HepG2 (cell line): ENCODE results near the gene TFEB. TPM values are rescaled to one million over a fixed set of nuclear protein-coding genes. Genes with fewer than 3 reads are reported as not detected.

Source experiments
- CEBPB ChIP-seq: IDR thresholded peaks from 2 replicates; pipeline ENCODE4 v1.6.1; 2011; ENCODE audit warnings: low read depth, low read length, improper control_type of control experiment, borderline replicate concordance
- CENPT ChIP-seq: sonication (generic); formaldehyde crosslinking; IDR thresholded peaks from 2 replicates; pipeline ENCODE4 v1.8.0; 2022; ENCODE audit warnings: low read depth, mild to moderate bottlenecking, moderate library complexity, missing genetic modification reagents
- HNF4A ChIP-seq: sonication (generic); formaldehyde crosslinking; IDR thresholded peaks from 2 replicates; pipeline ENCODE4 v1.4.0; 2020; ENCODE audit warnings: missing genetic modification reagents
- PHF20 ChIP-seq: sonication (generic); formaldehyde crosslinking; IDR thresholded peaks from 2 replicates; pipeline ENCODE4 v1.5.0; 2020; ENCODE audit warnings: mild to moderate bottlenecking, missing genetic modification reagents
- PITX1 ChIP-seq: sonication (generic); formaldehyde crosslinking; IDR thresholded peaks from 2 replicates; pipeline ENCODE4 v1.5.1; 2020; ENCODE audit warnings: mild to moderate bottlenecking, missing genetic modification reagents
- TARDBP ChIP-seq: sonication (generic); formaldehyde crosslinking; IDR thresholded peaks from 2 replicates; pipeline ENCODE4 v1.8.0; 2022; ENCODE audit warnings: mild to moderate bottlenecking, missing genetic modification reagents
- ZBTB21 ChIP-seq: sonication (generic); formaldehyde crosslinking; IDR thresholded peaks from 2 replicates; pipeline ENCODE4 v1.4.0; 2020; ENCODE audit warnings: missing genetic modification reagents
- ZBTB34 ChIP-seq: sonication (generic); formaldehyde crosslinking; IDR thresholded peaks from 2 replicates; pipeline ENCODE4 v1.8.0; 2022; ENCODE audit warnings: mild to moderate bottlenecking, missing genetic modification reagents
- ZNF543 ChIP-seq: sonication (generic); formaldehyde crosslinking; IDR thresholded peaks from 2 replicates; pipeline ENCODE4 v1.4.0; 2020; ENCODE audit warnings: mild to moderate bottlenecking, missing genetic modification reagents
- ZNF572 ChIP-seq: sonication (generic); formaldehyde crosslinking; IDR thresholded peaks from 2 replicates; pipeline ENCODE4 v1.5.1; 2020; ENCODE audit warnings: mild to moderate bottlenecking, missing genetic modification reagents
- polyA plus RNA-seq, 8 experiments: library from polyadenylated mRNA; depleted of rRNA in 3 of 8; stranded (reverse) in 7 of 8; unstranded in 1 of 8; fragments of >200 nt; fragmentation: Illumina TruSeq in 4 of 8; extraction: Trizol in 4 of 8; gene quantifications; 2 replicates each; pipeline versions ENCODE4 v1.2.1 to v1.2.3, GENCODE V29; 2011 to 2016; ENCODE audit warnings: low read depth in 4 of 8, missing spikeins in 1 of 8, mixed read lengths in 1 of 8; ENCODE audit not compliant: insufficient read depth in 1 of 8
- total RNA-seq, 5 experiments: library from RNA; depleted of rRNA; stranded (reverse); fragments of >200 nt; fragmentation: Illumina TruSeq; extraction: Trizol; gene quantifications; 2 replicates each; pipeline ENCODE4 v1.2.3, GENCODE V29; 2016; ENCODE audit warnings: low read depth in 1 of 5
- TF ChIP-seq, protein P1 (sequence below): IDR thresholded peaks from 2 replicates; pipeline ENCODE4 v1.6.1; 2016
- TF ChIP-seq, protein P2 (sequence below): IDR thresholded peaks from 2 replicates; pipeline ENCODE4 v1.6.1; 2018; ENCODE audit warnings: missing genetic modification reagents
- TF ChIP-seq, protein P3 (sequence below): sonication (generic); formaldehyde crosslinking; IDR thresholded peaks from 2 replicates; pipeline ENCODE4 v1.4.0; 2020; ENCODE audit warnings: missing genetic modification reagents, borderline replicate concordance
- TF ChIP-seq, protein P4 (sequence below): conservative IDR thresholded peaks from 2 replicates; pipeline ENCODE4 v1.6.1; 2018; ENCODE audit warnings: missing genetic modification reagents
- TF ChIP-seq, protein P5 (sequence below): sonication (generic); formaldehyde crosslinking; conservative IDR thresholded peaks from 2 replicates; pipeline ENCODE4 v1.8.1; 2023; ENCODE audit warnings: missing genetic modification reagents

Gene TFEB
- total and polyA plus RNA-seq, 2 of the 13 experiments (the other 11 are each of a cell fraction or from before 2014, with no cell fraction given): 13.3 to 18.7 TPM

DNA sequence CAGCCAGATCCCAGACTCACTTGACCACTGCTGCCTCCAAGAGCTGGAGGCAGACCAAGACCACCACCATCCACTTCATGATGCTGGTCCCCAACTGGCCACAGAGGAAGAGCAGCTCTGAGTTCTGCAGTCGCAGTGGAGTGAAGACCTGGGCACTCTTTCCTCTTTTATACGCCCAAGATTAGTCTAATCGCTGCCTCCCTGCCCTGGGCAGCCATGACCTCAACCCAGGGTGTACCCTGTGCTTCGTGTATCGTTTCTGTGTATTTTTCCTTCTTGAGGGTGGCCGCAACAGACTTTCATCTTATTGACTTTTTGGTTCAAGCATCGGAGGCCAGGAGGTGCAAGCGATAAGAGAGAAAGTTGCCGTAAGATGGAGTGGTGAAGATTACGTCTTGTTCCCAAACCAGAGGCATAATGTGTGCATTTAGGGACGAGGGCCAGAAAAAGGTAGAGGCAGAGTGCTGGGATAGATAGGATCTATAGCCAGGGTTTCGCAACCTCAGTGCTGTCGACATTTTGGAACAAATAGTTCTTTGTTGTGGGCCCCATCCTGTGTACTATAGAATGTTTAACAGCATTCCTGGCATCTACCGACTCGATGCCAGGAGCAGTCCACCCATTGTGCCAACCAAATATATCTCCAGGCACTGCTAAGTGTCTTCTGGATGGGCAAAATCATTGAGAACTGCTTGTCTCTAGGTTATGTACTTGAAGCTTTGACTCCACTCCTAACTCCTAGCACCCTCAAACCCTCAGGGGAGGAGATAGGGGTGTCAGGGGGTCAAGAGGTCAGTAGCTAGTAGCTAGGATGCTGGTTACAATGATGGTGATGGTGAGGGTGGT lies 12.1 kb upstream of the TFEB start, which contains the start of gene PGC (continued):
- TF ChIP-seq, protein P1, sequence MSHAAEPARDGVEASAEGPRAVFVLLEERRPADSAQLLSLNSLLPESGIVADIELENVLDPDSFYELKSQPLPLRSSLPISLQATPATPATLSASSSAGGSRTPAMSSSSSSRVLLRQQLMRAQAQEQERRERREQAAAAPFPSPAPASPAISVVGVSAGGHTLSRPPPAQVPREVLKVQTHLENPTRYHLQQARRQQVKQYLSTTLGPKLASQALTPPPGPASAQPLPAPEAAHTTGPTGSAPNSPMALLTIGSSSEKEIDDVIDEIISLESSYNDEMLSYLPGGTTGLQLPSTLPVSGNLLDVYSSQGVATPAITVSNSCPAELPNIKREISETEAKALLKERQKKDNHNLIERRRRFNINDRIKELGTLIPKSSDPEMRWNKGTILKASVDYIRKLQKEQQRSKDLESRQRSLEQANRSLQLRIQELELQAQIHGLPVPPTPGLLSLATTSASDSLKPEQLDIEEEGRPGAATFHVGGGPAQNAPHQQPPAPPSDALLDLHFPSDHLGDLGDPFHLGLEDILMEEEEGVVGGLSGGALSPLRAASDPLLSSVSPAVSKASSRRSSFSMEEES (CRISPR knock-in tag): peak; percentile 60
- peak; percentile 84 for TF ChIP-seq PITX1
- TF ChIP-seq, protein P2, sequence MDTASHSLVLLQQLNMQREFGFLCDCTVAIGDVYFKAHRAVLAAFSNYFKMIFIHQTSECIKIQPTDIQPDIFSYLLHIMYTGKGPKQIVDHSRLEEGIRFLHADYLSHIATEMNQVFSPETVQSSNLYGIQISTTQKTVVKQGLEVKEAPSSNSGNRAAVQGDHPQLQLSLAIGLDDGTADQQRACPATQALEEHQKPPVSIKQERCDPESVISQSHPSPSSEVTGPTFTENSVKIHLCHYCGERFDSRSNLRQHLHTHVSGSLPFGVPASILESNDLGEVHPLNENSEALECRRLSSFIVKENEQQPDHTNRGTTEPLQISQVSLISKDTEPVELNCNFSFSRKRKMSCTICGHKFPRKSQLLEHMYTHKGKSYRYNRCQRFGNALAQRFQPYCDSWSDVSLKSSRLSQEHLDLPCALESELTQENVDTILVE (CRISPR knock-in tag): no peak
- 0 out of 2 replicates have a peak, but pooled peaks have one; percentile 11 for TF ChIP-seq PHF20 (CRISPR knock-in tag)
- TF ChIP-seq ZBTB34: peak; percentile 98
- peak; percentile 91 for TF ChIP-seq ZNF543
- TF ChIP-seq, protein P3, sequence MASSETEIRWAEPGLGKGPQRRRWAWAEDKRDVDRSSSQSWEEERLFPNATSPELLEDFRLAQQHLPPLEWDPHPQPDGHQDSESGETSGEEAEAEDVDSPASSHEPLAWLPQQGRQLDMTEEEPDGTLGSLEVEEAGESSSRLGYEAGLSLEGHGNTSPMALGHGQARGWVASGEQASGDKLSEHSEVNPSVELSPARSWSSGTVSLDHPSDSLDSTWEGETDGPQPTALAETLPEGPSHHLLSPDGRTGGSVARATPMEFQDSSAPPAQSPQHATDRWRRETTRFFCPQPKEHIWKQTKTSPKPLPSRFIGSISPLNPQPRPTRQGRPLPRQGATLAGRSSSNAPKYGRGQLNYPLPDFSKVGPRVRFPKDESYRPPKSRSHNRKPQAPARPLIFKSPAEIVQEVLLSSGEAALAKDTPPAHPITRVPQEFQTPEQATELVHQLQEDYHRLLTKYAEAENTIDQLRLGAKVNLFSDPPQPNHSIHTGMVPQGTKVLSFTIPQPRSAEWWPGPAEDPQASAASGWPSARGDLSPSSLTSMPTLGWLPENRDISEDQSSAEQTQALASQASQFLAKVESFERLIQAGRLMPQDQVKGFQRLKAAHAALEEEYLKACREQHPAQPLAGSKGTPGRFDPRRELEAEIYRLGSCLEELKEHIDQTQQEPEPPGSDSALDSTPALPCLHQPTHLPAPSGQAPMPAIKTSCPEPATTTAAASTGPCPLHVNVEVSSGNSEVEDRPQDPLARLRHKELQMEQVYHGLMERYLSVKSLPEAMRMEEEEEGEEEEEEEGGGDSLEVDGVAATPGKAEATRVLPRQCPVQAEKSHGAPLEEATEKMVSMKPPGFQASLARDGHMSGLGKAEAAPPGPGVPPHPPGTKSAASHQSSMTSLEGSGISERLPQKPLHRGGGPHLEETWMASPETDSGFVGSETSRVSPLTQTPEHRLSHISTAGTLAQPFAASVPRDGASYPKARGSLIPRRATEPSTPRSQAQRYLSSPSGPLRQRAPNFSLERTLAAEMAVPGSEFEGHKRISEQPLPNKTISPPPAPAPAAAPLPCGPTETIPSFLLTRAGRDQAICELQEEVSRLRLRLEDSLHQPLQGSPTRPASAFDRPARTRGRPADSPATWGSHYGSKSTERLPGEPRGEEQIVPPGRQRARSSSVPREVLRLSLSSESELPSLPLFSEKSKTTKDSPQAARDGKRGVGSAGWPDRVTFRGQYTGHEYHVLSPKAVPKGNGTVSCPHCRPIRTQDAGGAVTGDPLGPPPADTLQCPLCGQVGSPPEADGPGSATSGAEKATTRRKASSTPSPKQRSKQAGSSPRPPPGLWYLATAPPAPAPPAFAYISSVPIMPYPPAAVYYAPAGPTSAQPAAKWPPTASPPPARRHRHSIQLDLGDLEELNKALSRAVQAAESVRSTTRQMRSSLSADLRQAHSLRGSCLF (CRISPR knock-in tag): no peak
- TF ChIP-seq ZNF572: no peak
- TF ChIP-seq, protein P4, sequence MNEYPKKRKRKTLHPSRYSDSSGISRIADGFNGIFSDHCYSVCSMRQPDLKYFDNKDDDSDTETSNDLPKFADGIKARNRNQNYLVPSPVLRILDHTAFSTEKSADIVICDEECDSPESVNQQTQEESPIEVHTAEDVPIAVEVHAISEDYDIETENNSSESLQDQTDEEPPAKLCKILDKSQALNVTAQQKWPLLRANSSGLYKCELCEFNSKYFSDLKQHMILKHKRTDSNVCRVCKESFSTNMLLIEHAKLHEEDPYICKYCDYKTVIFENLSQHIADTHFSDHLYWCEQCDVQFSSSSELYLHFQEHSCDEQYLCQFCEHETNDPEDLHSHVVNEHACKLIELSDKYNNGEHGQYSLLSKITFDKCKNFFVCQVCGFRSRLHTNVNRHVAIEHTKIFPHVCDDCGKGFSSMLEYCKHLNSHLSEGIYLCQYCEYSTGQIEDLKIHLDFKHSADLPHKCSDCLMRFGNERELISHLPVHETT (CRISPR knock-in tag): no peak; the same call in 1 of the 2 replicates
- TF ChIP-seq CEBPB: peak; percentile 99
- peak; percentile 79 for TF ChIP-seq TARDBP
- TF ChIP-seq, protein P5, sequence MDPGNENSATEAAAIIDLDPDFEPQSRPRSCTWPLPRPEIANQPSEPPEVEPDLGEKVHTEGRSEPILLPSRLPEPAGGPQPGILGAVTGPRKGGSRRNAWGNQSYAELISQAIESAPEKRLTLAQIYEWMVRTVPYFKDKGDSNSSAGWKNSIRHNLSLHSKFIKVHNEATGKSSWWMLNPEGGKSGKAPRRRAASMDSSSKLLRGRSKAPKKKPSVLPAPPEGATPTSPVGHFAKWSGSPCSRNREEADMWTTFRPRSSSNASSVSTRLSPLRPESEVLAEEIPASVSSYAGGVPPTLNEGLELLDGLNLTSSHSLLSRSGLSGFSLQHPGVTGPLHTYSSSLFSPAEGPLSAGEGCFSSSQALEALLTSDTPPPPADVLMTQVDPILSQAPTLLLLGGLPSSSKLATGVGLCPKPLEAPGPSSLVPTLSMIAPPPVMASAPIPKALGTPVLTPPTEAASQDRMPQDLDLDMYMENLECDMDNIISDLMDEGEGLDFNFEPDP (CRISPR knock-in tag): no peak
- TF ChIP-seq CENPT (CRISPR knock-in tag): no peak
- no peak for TF ChIP-seq ZBTB21 (CRISPR knock-in tag)
- TF ChIP-seq HNF4A (CRISPR knock-in tag): peak; percentile 89
